ENCODE data around the gene ATAD1.

ATAD1 gene

GRCh38 chr10:87707254-87707653, 110.8 kb downstream of the ATAD1 start:
- no peak for FAIRE-seq

- no peak for FAIRE-seq
These were observed 111.3 kb downstream of the ATAD1 start for GRCh38 chr10:87706731-87707130.

- no peak for FAIRE-seq
These were observed 112.7 kb downstream of the ATAD1 start for GRCh38 chr10:87705339-87705738.

- no peak for FAIRE-seq
These were observed 114.3 kb downstream of the ATAD1 start for GRCh38 chr10:87703771-87704170.

GRCh38 chr10:87702973-87703294, 115.1 kb downstream of the ATAD1 start:
- FAIRE-seq: no peak

- FAIRE-seq: no peak
These were observed 115.6 kb downstream of the ATAD1 start for GRCh38 chr10:87702260-87702972.

All from G401.6 (cell line).